Activated CD4-positive, alpha-beta T cell treated with anti-CD3 and anti-CD28 coated beads for 1 hour (primary cell): Measurements from ENCODE around the gene TLR3.

Source experiments
- DNase-seq: peaks from one replicate; pipeline ENCODE4 v3.0.0-alpha.2; 2020

Gene TLR3

GRCh38 chr4:186107947-186108346 lies 39.0 kb downstream of the TLR3 start:
- no peak for DNase-seq

GRCh38 chr4:186108391-186108790 lies 39.4 kb downstream of the TLR3 start:
- DNase-seq = no peak

- no peak for DNase-seq
These were observed 40.3 kb downstream of the TLR3 start for GRCh38 chr4:186109245-186109644.

GRCh38 chr4:186116697-186117096 lies 47.7 kb downstream of the TLR3 start:
- no peak for DNase-seq

- DNase-seq = no peak
These were observed 49.6 kb downstream of the TLR3 start for GRCh38 chr4:186118582-186118981.

- DNase-seq = no peak
These were observed 52.1 kb downstream of the TLR3 start for GRCh38 chr4:186121057-186121456.

GRCh38 chr4:186128842-186129241 lies 59.9 kb downstream of the TLR3 start:
- no peak for DNase-seq

- DNase-seq = no peak
These were observed 63.0 kb downstream of the TLR3 start for GRCh38 chr4:186131935-186132334.

GRCh38 chr4:186132577-186133242 lies 63.8 kb downstream of the TLR3 start:
- no peak for DNase-seq

- DNase-seq = no peak
These were observed 65.3 kb downstream of the TLR3 start for GRCh38 chr4:186134257-186134656.

GRCh38 chr4:186134861-186135260 lies 65.9 kb downstream of the TLR3 start:
- no peak for DNase-seq

GRCh38 chr4:186137196-186137794 lies 68.3 kb downstream of the TLR3 start:
- no peak for DNase-seq
